MM.1S (cell line): ENCODE measurements around the gene ABCC4.

Experiments used
- DNase-seq: peaks from one replicate; pipeline ENCODE4 v3.0.0-alpha.2; 2015
- H2AFZ ChIP-seq: fragments of 300-600 bp; sonication (generic); 2 replicates; pipeline ENCODE4 v1.6.0; 2016; ENCODE audit warnings: antibody characterized with exemption, low read length
- H3F3A ChIP-seq: fragments of 300-600 bp; sonication (generic); 2 replicates; pipeline ENCODE4 v1.6.1; 2016; ENCODE audit warnings: mild to moderate bottlenecking, antibody characterized with exemption, low read length, moderate library complexity, mixed read lengths; ENCODE audit not compliant: insufficient read depth
- H3K27ac ChIP-seq: fragments of 300-600 bp; sonication (generic); 2 replicates; pipeline ENCODE4 v1.5.1; 2016; ENCODE audit warnings: mild to moderate bottlenecking, low read length
- H3K27me3 ChIP-seq: fragments of 300-600 bp; sonication (generic); replicated peaks from 2 replicates; pipeline ENCODE4 v1.6.0; 2016; ENCODE audit warnings: low read length; ENCODE audit not compliant: insufficient read depth
- H3K36me3 ChIP-seq: fragments of 300-600 bp; sonication (generic); replicated peaks from 2 replicates; pipeline ENCODE4 v1.6.1; 2016; ENCODE audit warnings: mild to moderate bottlenecking, low read length, mixed read lengths; ENCODE audit not compliant: insufficient read depth
- H3K4me1 ChIP-seq: fragments of 300-600 bp; sonication (generic); 2 replicates; pipeline ENCODE4 v1.6.1; 2016; ENCODE audit warnings: low read length, mixed read lengths
- H3K4me2 ChIP-seq: fragments of 300-600 bp; sonication (generic); 2 replicates; pipeline ENCODE4 v1.6.0; 2016; ENCODE audit warnings: low read depth, low read length
- H3K4me3 ChIP-seq: fragments of 300-600 bp; sonication (generic); 2 replicates; pipeline ENCODE4 v1.5.1; 2016; ENCODE audit warnings: low read length, mixed read lengths
- H3K79me2 ChIP-seq: fragments of 300-600 bp; sonication (generic); 2 replicates; pipeline ENCODE4 v1.6.1; 2016; ENCODE audit warnings: mixed run types, low read length, mixed read lengths
- H3K9ac ChIP-seq: fragments of 300-600 bp; sonication (generic); 2 replicates; pipeline ENCODE4 v1.6.1; 2016; ENCODE audit warnings: low read length, mixed read lengths
- H3K9me2 ChIP-seq: fragments of 300-600 bp; sonication (generic); replicated peaks from 2 replicates; pipeline ENCODE4 v1.6.1; 2016; ENCODE audit warnings: mild to moderate bottlenecking, low read length, mixed read lengths; ENCODE audit not compliant: insufficient read depth
- H3K9me3 ChIP-seq: fragments of 300-600 bp; sonication (generic); replicated peaks from 2 replicates; pipeline ENCODE4 v1.6.1; 2016; ENCODE audit warnings: mild to moderate bottlenecking, low read length, mixed read lengths; ENCODE audit not compliant: insufficient read depth
- H4K20me1 ChIP-seq: fragments of 300-600 bp; sonication (generic); 2 replicates; pipeline ENCODE4 v1.6.1; 2016; ENCODE audit warnings: mild to moderate bottlenecking, low read length, moderate library complexity, mixed read lengths; ENCODE audit not compliant: insufficient read depth
- EZH2 ChIP-seq: fragments of 300-600 bp; sonication (generic); optimal IDR thresholded peaks from 2 replicates; pipeline ENCODE3; 2017; ENCODE audit warnings: low read depth, mild to moderate bottlenecking, antibody characterized with exemption, low read length, mixed read lengths
- EZH2phosphoT487 ChIP-seq: fragments of 300-600 bp; sonication (generic); IDR thresholded peaks from 2 replicates; pipeline ENCODE4 v1.6.1; 2018; ENCODE audit warnings: antibody characterized with exemption, low read length
- TF ChIP-seq, protein P1 (sequence below): fragments of 300-600 bp; sonication (generic); IDR thresholded peaks from 2 replicates; pipeline ENCODE4 v1.5.1; 2016; ENCODE audit warnings: antibody characterized with exemption, low read length, mixed read lengths

ABCC4 gene

DNA sequence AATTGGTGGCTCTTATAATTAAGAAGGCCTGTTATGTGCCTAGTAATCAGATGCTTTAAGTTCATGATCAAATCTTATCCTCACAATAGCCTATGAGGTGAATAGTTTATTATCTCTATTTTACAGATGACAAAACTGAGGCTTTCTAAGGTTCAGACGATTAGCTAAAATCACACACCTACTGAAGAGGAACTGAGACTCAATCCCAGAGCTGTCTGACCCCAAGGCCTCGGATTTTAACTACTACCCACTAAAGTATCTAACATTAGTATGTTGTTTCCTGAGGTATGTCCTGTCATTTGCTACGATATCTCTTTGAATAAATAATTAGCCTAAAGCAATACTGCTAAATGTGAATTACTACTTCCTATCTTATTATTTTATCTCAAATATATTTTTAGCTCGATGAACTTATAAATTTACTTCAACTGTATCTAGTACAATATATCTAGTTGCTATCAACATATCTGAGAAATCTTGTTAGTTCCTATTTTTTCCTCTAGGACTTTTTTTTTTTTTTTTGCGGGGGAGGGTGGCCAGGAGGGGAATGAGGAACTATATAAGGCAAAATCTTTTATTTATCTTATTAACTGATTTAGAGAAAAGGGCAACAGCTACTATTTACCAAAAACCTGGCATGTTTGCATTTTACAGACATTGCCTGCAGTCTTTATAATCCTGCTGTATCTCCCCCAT is 118.5 kb downstream of the ABCC4 start:
- Histone ChIP-seq H3K4me2 (no peak overlapping the region), H3K79me2 (no peaks in the 10 kb centered on the region), H3K4me1 (peaks cover 6% of the 10 kb centered on the region; the same call in 1 of the 2 replicates), H3K9me3 (no peaks in the 10 kb centered on the region), H2AFZ (no peak overlapping the region), H3K4me3 (no peak overlapping the region), H3K27ac (no peak overlapping the region), H3F3A (no peaks in the 10 kb centered on the region), H3K9ac (no peak overlapping the region), H3K36me3 (no peaks in the 10 kb centered on the region), H3K9me2 (no peaks in the 10 kb centered on the region), H3K27me3 (no peaks in the 10 kb centered on the region), H4K20me1 (no peaks in the 10 kb centered on the region)
- no peak for TF ChIP-seq EZH2
- TF ChIP-seq, protein P1, sequence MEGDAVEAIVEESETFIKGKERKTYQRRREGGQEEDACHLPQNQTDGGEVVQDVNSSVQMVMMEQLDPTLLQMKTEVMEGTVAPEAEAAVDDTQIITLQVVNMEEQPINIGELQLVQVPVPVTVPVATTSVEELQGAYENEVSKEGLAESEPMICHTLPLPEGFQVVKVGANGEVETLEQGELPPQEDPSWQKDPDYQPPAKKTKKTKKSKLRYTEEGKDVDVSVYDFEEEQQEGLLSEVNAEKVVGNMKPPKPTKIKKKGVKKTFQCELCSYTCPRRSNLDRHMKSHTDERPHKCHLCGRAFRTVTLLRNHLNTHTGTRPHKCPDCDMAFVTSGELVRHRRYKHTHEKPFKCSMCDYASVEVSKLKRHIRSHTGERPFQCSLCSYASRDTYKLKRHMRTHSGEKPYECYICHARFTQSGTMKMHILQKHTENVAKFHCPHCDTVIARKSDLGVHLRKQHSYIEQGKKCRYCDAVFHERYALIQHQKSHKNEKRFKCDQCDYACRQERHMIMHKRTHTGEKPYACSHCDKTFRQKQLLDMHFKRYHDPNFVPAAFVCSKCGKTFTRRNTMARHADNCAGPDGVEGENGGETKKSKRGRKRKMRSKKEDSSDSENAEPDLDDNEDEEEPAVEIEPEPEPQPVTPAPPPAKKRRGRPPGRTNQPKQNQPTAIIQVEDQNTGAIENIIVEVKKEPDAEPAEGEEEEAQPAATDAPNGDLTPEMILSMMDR, result no peak
- TF ChIP-seq EZH2phosphoT487, result no peak
- DNase-seq, result no peak

DNA sequence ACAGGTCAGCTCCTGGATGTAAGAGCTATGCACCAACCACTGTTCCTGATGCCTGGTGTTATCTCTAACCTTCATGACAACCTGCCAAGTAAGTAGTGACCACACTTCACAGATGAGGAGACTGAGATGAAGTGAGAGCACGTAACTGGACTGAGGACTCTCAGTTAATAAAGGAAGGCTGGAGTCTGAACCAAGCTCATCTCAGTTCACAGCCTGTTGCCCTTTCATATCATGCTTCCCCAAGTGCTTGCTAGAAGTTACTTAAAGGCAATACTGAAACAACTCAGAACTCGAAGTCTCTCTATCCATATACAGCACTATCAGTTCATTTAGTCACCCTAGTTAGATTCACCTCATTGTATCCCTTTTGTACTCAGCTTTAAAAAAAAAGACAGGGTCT is 119.7 kb downstream of the ABCC4 start:
- Histone ChIP-seq H4K20me1 (no peaks in the 10 kb centered on the region), H3K4me1 (peaks cover 6% of the 10 kb centered on the region; the same call in 1 of the 2 replicates), H3K79me2 (no peaks in the 10 kb centered on the region), H3K27me3 (no peaks in the 10 kb centered on the region), H3K4me2 (no peak overlapping the region), H3F3A (no peaks in the 10 kb centered on the region), H3K27ac (no peak overlapping the region), H3K4me3 (no peak overlapping the region), H3K9ac (no peak overlapping the region), H3K36me3 (no peaks in the 10 kb centered on the region), H3K9me2 (no peaks in the 10 kb centered on the region), H2AFZ (no peak overlapping the region), H3K9me3 (no peaks in the 10 kb centered on the region)
- no peak for DNase-seq
- TF ChIP-seq EZH2 (no peak), EZH2phosphoT487 (no peak)
- TF ChIP-seq, protein P1, result no peak

DNA sequence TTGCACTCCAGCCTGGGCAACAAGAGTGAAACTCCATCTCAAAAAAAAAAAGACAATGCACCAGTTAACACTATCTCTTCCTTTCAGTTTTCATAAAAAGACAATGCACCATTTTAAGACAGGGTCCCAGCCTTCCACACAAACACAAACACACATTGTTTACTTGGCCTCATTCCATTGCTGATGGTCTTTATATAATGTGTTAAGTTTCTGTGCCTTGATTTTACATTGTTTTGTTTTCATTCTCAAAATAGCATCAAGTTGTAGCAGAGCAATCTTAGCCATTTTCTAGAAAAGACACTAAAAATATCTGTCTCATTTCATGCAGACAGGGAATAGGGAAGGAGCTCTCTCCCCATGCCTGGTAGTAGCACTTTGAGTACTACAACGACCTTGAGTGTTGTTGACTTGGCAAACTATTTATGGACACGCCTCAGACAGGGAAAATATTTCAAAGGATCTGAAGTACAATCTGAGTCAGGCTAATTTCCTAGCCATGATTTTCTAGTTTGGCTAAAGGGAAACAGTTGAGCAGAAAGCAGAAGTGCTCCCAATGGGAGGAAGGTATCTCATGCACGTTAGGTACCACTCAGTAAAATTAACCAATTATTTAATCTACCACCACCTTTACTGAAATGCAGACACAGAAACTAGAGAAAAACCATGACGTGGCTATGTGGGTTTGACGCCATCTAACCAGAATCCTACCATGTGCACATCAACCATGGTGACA is 120.6 kb downstream of the ABCC4 start:
- TF ChIP-seq, protein P1, result no peak
- no peak for TF ChIP-seq EZH2
- no peak for TF ChIP-seq EZH2phosphoT487
- no peak overlapping the region for H3K4me3 ChIP-seq
- peaks cover 6% of the 10 kb centered on the region; the same call in 1 of the 2 replicates for H3K4me1 ChIP-seq
- no peaks in the 10 kb centered on the region for H3F3A ChIP-seq
- no peaks in the 10 kb centered on the region for H3K79me2 ChIP-seq
- H4K20me1 ChIP-seq, result no peaks in the 10 kb centered on the region
- no peak overlapping the region for H3K4me2 ChIP-seq
- no peaks in the 10 kb centered on the region for H3K27me3 ChIP-seq
- H3K9me2 ChIP-seq, result no peaks in the 10 kb centered on the region
- H2AFZ ChIP-seq, result no peak overlapping the region
- no peak overlapping the region for H3K27ac ChIP-seq
- no peak for DNase-seq
- H3K9ac ChIP-seq, result no peak overlapping the region
- no peaks in the 10 kb centered on the region for H3K36me3 ChIP-seq
- no peaks in the 10 kb centered on the region for H3K9me3 ChIP-seq
